ENCODE measurements around the gene COL4A4. TPM values are rescaled to one million over a fixed set of nuclear protein-coding genes. Genes with fewer than 3 reads are reported as not detected.

COL4A4 gene
- total and polyA plus RNA-seq, 2 donors (not counting 3 experiments of a cell fraction or from before 2014, with no cell fraction given): not detected

DNA sequence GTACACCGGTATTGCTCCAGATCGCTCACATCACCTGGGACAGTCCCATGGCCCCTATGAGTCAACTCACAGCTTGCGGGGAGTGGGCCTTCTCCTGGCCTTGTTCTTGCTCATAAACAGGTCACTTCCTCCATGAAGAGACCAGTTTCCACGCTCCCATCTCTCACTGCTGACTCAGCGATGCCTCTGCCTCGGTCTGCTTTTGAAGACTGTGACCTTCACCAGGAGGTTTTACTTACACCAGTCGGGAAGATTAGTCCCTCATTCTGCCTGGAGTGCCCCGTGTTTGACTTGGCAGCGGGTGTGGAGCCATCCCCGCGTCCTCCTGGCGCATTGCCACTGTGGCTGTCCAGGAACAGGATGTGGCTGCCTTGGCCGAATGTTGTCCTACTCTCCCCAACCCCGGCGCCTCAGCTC lies 168.4 kb downstream of the COL4A4 start:
- Histone ChIP-seq H3K4me2 (ENCODE audit: insufficient read depth, low read length) (no peak overlapping the region), H3K4me1 (ENCODE audit: control insufficient read depth, extremely low read depth, insufficient read depth, low read length) (no peaks in the 10 kb centered on the region), H3K4me3 (replicated peaks in 1 of 3; ENCODE audit: insufficient read depth in 1 of 3, low read depth in 1 of 3, low read length in 3 of 3) (no peak overlapping the region), H3K27me3 (ENCODE audit: control insufficient read depth in 2 of 2, insufficient read depth in 2 of 2, low read length in 2 of 2) (no peaks in the 10 kb centered on the region), H3K9ac (replicated peaks; ENCODE audit: extremely low read depth, insufficient read depth, low read length) (no peak overlapping the region), H3K36me3 (ENCODE audit: control insufficient read depth in 2 of 2, extremely low read depth in 1 of 2, insufficient read depth in 2 of 2, low read length in 2 of 2) (no peaks in the 10 kb centered on the region), H3K79me2 (ENCODE audit: control insufficient read depth, insufficient read depth, low read length) (no peaks in the 10 kb centered on the region), H3K27ac (ENCODE audit: insufficient read depth, low read depth, low read length) (no peak overlapping the region), H3K9me1 (replicated peaks; ENCODE audit: control insufficient read depth, extremely low read depth, insufficient read depth, low read length) (no peaks in the 10 kb centered on the region), H3K9me3 (replicated peaks; ENCODE audit: control insufficient read depth, insufficient read depth, low read length) (no peaks in the 10 kb centered on the region), H2AFZ (ENCODE audit: low read depth, low read length) (no peak overlapping the region), H4K20me1 (replicated peaks; ENCODE audit: control insufficient read depth, extremely low read depth, insufficient read depth, low read length) (no peaks in the 10 kb centered on the region)
- FAIRE-seq (no peak), DNase-seq (ENCODE audit: low read depth, low spot score) (no peak)
- CTCF ChIA-PET: no interaction called here
- intact Hi-C loops (cut with micrococcal nuclease) (no loop called here), dilution Hi-C loops (cut with MboI; ENCODE audit: extremely low pct_ligation_motif_present, low sequenced_read_pairs) (no loop called here)
- no TSS peak for BruUV-seq (replicated peaks)
- TF ChIP-seq EZH2 (IDR thresholded peaks at IDR 0.05; ENCODE audit: borderline replicate concordance, low read depth, low read length, severe bottlenecking): no peak
- TF ChIP-seq POLR2A (IDR thresholded peaks at IDR 0.05; ENCODE audit: low read depth, low read length): no peak
- TF ChIP-seq FOS (IDR thresholded peaks at IDR 0.05; ENCODE audit: borderline replicate concordance, insufficient read depth, low read length): no peak
- no peak for TF ChIP-seq CTCF (IDR thresholded peaks at IDR 0.05; ENCODE audit: extremely low read depth in 1 of 2, insufficient read depth in 1 of 2, low read depth in 1 of 2, low read length in 2 of 2)
- TF ChIP-seq, protein P1, sequence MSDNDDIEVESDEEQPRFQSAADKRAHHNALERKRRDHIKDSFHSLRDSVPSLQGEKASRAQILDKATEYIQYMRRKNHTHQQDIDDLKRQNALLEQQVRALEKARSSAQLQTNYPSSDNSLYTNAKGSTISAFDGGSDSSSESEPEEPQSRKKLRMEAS (IDR thresholded peaks at IDR 0.05; ENCODE audit: insufficient read depth, insufficient read length): no peak
- no peak for TF ChIP-seq POLR2AphosphoS5 (IDR thresholded peaks at IDR 0.05; ENCODE audit: insufficient read depth, low read depth, low read length)
- no peak for TF ChIP-seq GATA2 (IDR thresholded peaks at IDR 0.05; ENCODE audit: insufficient read depth, insufficient read length, low read depth, low read length)
- no peak for TF ChIP-seq MYC (IDR thresholded peaks at IDR 0.05; ENCODE audit: low read depth, low read length)
- TF ChIP-seq JUN (IDR thresholded peaks at IDR 0.05; ENCODE audit: borderline replicate concordance, insufficient read depth, insufficient read length, low read depth): no peak
- POLR2A ChIA-PET: no interaction called here
